ENCODE measurements around the gene SPATA12.

The SPATA12 gene

GRCh38 chr3:57120451-57121174 is 60.1 kb downstream of the SPATA12 start:
- DNase-seq: no peak
